Left ventricle myocardium inferior (tissue), 1 donor: ENCODE results near the gene RTF1. TPM values are rescaled to one million over a fixed set of nuclear protein-coding genes. Genes with fewer than 3 reads are reported as not detected.

ENCODE experiments used
- DNase-seq: peaks from one replicate; pipeline ENCODE4 v3.0.0-alpha.2; 2020
- H3K27ac ChIP-seq: fragments of 200-600 bp; replicated peaks from 2 replicates; pipeline ENCODE4 v1.8.0; 2021
- H3K27me3 ChIP-seq: fragments of 200-600 bp; 2 replicates; pipeline ENCODE4 v1.8.0; 2021; ENCODE audit warnings: low read depth
- H3K36me3 ChIP-seq: fragments of 200-600 bp; 2 replicates; pipeline ENCODE4 v1.8.0; 2021
- H3K4me1 ChIP-seq: fragments of 200-600 bp; 2 replicates; pipeline ENCODE4 v1.8.0; 2021
- H3K4me3 ChIP-seq: fragments of 200-600 bp; 2 replicates; pipeline ENCODE4 v1.8.0; 2021; ENCODE audit warnings: mild to moderate bottlenecking, moderate library complexity
- H3K9me3 ChIP-seq: fragments of 200-600 bp; replicated peaks from 2 replicates; pipeline ENCODE4 v1.8.0; 2021
- intact Hi-C: fragments of 100-400 bp; cut with micrococcal nuclease; formaldehyde crosslinking; loops from one replicate; pipeline ENCODE4 v1.11.0; 2022
- total RNA-seq: library from RNA; stranded (reverse); fragmentation: NEBNext Ultra II Directional; extraction: Animal tissue kit (Norgen Biotek cat#: 25700); gene quantifications from one replicate; pipeline ENCODE4 v1.2.1, GENCODE V29; 2021
- TF ChIP-seq, protein P1 (sequence below): fragments of 200-600 bp; IDR thresholded peaks from 2 replicates; pipeline ENCODE4 v1.8.0; 2021; ENCODE audit warnings: antibody characterized with exemption, mild to moderate bottlenecking, borderline replicate concordance
- donor health status: DM: no; HTN: yes; CAD: no; lungs with severe emphysema.

RTF1 gene
- total RNA-seq, 1 donor from 2014 or later, result 23.4 TPM

DNA sequence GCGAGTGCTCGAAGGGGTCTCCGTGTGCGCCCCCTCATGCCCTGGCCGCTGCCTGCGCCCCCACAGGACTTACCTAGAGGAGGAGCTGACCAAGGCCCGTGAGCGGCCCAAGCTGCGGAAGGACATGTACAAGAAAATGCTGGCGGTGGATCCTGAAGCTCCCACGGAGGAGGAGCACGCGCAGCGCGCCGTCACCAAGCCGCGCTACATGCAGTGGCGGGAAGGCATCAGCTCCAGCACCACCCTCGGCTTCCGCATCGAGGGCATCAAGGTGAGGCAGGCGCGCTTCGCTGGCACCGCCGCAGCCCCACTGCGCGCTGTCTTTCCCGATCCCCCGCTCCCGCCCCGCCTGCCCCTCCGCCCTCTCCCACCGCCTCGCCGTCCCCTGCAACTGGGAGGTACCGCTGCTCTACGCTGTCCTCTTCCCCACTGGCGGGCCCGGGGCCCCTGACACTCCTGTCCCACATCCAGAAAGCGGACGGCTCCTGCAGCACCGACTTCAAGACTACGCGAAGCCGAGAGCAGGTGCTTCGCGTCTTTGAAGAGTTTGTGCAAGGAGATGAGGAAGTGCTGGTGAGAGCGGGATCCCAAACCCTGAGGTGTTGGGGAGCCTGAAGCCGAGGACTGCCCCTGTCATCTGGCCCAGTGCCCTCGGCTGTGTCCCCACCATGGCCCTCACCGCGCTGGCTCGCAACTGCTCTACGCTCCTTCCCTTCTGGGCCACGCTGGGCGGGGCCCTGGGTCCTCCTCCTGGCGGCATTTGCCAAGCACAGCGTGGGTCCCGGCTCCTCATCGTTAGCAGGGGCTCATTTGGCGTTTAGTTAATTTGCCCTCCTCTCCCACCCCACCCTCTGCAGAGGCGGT, 85.3 kb downstream of the RTF1 start:
- intact Hi-C loops, result no loop called here
- H3K27ac ChIP-seq, result no peak overlapping the region
- no peaks in the 10 kb centered on the region for H3K9me3 ChIP-seq
- peak overlapping the region; percentile 52 for H3K4me3 ChIP-seq
- no peaks in the 10 kb centered on the region for H3K36me3 ChIP-seq
- DNase-seq, result no peak
- peaks cover 74% of the 10 kb centered on the region for H3K27me3 ChIP-seq
- peaks cover 24% of the 10 kb centered on the region for H3K4me1 ChIP-seq
- TF ChIP-seq, protein P1, sequence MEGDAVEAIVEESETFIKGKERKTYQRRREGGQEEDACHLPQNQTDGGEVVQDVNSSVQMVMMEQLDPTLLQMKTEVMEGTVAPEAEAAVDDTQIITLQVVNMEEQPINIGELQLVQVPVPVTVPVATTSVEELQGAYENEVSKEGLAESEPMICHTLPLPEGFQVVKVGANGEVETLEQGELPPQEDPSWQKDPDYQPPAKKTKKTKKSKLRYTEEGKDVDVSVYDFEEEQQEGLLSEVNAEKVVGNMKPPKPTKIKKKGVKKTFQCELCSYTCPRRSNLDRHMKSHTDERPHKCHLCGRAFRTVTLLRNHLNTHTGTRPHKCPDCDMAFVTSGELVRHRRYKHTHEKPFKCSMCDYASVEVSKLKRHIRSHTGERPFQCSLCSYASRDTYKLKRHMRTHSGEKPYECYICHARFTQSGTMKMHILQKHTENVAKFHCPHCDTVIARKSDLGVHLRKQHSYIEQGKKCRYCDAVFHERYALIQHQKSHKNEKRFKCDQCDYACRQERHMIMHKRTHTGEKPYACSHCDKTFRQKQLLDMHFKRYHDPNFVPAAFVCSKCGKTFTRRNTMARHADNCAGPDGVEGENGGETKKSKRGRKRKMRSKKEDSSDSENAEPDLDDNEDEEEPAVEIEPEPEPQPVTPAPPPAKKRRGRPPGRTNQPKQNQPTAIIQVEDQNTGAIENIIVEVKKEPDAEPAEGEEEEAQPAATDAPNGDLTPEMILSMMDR, result no peak

DNA sequence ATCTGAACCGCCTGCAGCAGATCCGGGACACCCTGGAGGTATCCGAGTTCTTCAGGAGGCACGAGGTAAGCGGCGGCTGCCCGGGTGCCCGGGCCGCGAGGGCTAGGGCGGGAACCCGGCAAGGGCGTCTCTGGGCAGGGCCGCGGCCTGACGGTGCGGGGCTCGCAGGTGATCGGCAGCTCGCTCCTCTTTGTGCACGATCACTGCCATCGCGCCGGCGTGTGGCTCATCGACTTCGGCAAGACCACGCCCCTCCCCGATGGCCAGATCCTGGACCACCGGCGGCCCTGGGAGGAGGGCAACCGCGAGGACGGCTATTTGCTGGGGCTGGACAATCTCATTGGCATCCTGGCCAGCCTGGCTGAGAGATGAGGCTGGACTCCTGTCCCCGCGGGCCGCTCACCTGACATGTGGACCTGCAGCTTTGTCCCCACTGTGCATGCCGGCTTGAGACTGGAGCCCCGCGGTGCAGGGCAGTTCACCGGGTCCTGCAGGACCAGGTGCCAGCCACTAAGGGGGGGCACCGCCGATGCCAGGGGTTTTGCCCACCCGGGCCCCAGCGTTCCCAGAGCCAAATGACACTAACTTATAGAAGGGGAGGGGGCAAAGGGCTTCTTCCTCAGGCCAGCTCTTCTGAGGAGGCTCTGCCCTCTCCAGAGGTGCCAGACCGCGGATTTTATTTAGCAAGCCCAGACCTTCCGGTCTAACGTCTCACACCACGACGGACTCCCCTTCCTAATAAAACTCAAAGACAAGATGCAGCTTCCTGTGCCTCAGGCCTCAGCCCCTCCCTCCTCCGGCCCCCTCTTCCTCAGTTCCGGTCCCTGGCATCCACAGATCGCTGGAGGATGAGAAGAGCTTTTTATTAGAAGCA, 86.1 kb downstream of the RTF1 start:
- Histone ChIP-seq H3K9me3 (no peaks in the 10 kb centered on the region), H3K4me3 (peak overlapping the region; percentile 52), H3K27ac (no peak overlapping the region), H3K36me3 (no peaks in the 10 kb centered on the region), H3K27me3 (peaks cover 68% of the 10 kb centered on the region), H3K4me1 (peaks cover 24% of the 10 kb centered on the region)
- DNase-seq, result no peak
- TF ChIP-seq, protein P1, result no peak
- intact Hi-C loops, result no loop called here

DNA sequence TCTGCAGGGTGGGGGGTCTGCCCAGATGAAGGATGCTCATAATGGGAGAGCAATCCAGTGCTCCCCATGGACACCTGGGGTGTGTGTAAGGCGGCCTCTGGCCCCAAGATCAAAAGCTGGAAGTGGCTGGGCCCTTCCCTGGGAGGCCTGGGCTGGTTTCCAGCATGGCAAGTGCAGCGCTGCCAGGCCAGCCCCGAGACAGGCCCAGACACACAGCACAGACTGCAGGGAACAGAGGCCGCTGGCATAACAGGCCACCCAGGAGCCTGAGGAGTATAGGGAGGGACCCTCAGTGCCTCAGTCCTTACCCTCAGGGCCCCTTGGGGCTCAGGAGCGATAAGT, 86.7 kb downstream of the RTF1 start:
- Histone ChIP-seq H3K27me3 (peaks cover 64% of the 10 kb centered on the region), H3K36me3 (no peaks in the 10 kb centered on the region), H3K4me3 (no peak overlapping the region), H3K4me1 (peaks cover 24% of the 10 kb centered on the region), H3K9me3 (no peaks in the 10 kb centered on the region), H3K27ac (no peak overlapping the region)
- intact Hi-C loops, result no loop called here
- DNase-seq, result no peak
- TF ChIP-seq, protein P1, result no peak

DNA sequence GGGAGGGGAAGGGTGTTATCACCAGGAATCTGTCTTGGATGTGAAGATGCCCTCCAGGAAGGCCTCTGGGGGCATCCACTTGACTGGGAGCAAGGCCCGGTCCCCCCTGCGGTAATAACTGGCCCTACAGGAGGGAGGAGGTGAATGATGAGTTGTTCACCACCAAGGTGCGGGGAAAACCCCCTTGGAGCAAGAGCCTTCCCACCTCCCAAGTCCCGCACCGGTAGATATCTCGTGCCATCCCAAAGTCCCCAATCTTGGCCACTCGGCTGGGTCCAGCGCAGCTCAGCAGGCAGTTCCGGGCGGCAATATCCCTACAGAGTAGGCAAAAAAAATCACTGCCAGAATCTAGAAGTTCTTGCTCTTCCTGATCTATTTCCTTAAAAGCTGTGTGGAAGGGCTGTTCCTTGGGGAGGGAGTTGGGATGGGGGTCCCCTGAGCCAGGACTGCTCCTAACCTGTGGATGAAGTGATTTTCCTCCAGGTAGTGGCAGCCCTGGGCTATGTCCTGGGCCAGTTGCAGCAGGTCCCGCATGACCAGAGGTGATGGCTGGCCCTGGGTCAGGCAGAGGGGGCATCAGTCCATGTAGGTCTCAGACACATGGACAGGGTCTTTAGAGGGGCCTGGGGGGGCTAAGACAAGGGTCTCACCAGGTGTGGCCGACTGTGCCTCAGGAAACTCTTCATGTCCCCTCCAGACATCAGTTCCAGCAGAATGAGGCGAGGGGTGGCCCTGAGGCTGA, 88.0 kb downstream of the RTF1 start:
- H3K9me3 ChIP-seq, result no peaks in the 10 kb centered on the region
- no peak for DNase-seq
- H3K27ac ChIP-seq, result no peak overlapping the region
- no peak overlapping the region for H3K4me3 ChIP-seq
- H3K36me3 ChIP-seq, result no peaks in the 10 kb centered on the region
- peaks cover 51% of the 10 kb centered on the region for H3K27me3 ChIP-seq
- TF ChIP-seq, protein P1, result no peak
- intact Hi-C loops, result no loop called here
- H3K4me1 ChIP-seq, result peaks cover 24% of the 10 kb centered on the region

DNA sequence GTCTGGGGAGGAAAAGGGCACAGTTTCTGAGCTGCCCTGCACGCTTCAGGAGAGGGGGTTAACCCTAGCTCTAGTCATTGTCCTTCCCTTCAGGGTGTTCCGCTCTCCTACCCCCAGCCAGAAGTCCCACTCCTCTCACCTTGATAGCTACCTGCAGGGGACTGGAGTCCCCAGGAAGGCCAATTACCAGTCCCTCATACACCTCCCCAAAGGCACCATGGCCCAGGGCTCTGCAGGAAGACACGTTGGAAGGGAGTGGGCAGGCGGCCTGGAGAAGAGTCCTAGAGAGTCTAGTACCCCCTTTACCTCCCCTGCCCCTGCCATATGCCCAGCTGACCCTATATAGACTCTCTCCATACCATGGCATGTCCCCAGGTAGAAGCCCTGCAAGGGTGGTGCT, 88.9 kb downstream of the RTF1 start:
- no peaks in the 10 kb centered on the region for H3K9me3 ChIP-seq
- DNase-seq, result no peak
- H3K4me3 ChIP-seq, result no peak overlapping the region
- H3K4me1 ChIP-seq, result peaks cover 24% of the 10 kb centered on the region
- H3K27me3 ChIP-seq, result peaks cover 48% of the 10 kb centered on the region
- intact Hi-C loops, result no loop called here
- TF ChIP-seq, protein P1, result no peak
- H3K27ac ChIP-seq, result no peak overlapping the region
- no peaks in the 10 kb centered on the region for H3K36me3 ChIP-seq
